ENCODE data around the gene FAM83G.
"Not testable (repeated sequence)": the region's sequence is repeated elsewhere in the genome, so short reads cannot be mapped to it uniquely, and the experiment has no call there.

GRCh38 chr17:19030771-19031449 is 26.3 kb upstream of the FAM83G start:
- not testable (repeated sequence) for TF ChIP-seq CTCF, POLR2A (IDR thresholded peaks at IDR 0.05)
